ENCODE data around the gene PRKAA1.

The PRKAA1 gene

GRCh38 chr5:40798012-40798800, at the start of gene PRKAA1:
PRKAA1 (minus strand) TSS chr5:40798374; CDS start chr5:40798189, 185 bp downstream.
- peak; percentile 75 to 80 for DNase-seq (ENCODE audit: low read depth in 2 of 2)

GRCh38 chr5:40847525-40847924, 49.4 kb upstream of the PRKAA1 start:
- no peak for DNase-seq (ENCODE audit: low read depth in 2 of 2)

GRCh38 chr5:40846371-40846770, 48.2 kb upstream of the PRKAA1 start:
- no peak for DNase-seq (ENCODE audit: low read depth in 2 of 2)

GRCh38 chr5:40844565-40844964, 46.4 kb upstream of the PRKAA1 start:
- no peak for DNase-seq (ENCODE audit: low read depth in 2 of 2)

GRCh38 chr5:40842351-40842750, 44.2 kb upstream of the PRKAA1 start:
- DNase-seq (ENCODE audit: low read depth in 2 of 2), result no peak

- no peak for DNase-seq (ENCODE audit: low read depth in 2 of 2)
Observed at GRCh38 chr5:40841068-40841805, 43.1 kb upstream of the PRKAA1 start, which contains the start of gene CARD6. CARD6 (plus strand) TSS chr5:40841367; CDS start chr5:40841383, 16 bp downstream.

- no peak for DNase-seq (ENCODE audit: low read depth in 2 of 2)
Observed at GRCh38 chr5:40838086-40838485, 39.9 kb upstream of the PRKAA1 start.

- peak; percentile 74 to 80 for DNase-seq (ENCODE audit: low read depth in 2 of 2)
Observed at GRCh38 chr5:40834849-40835787, 36.9 kb upstream of the PRKAA1 start, which contains the start of gene RPL37. RPL37 (minus strand) TSS chr5:40835222; CDS start chr5:40835185, 37 bp downstream.

GRCh38 chr5:40834391-40834848, 36.2 kb upstream of the PRKAA1 start:
- DNase-seq (ENCODE audit: low read depth in 2 of 2), result no peak

GRCh38 chr5:40833712-40834229, 35.6 kb upstream of the PRKAA1 start:
- no peak for DNase-seq (ENCODE audit: low read depth in 2 of 2)

GRCh38 chr5:40832345-40832744, 34.2 kb upstream of the PRKAA1 start:
- no peak for DNase-seq (ENCODE audit: low read depth in 2 of 2)

GRCh38 chr5:40831346-40832210, 33.4 kb upstream of the PRKAA1 start:
- no peak for DNase-seq (ENCODE audit: low read depth in 2 of 2)

- DNase-seq (ENCODE audit: low read depth in 2 of 2), result no peak
Observed at GRCh38 chr5:40829748-40830533, 31.8 kb upstream of the PRKAA1 start.

GRCh38 chr5:40828690-40829661, 30.8 kb upstream of the PRKAA1 start:
- DNase-seq (ENCODE audit: low read depth in 2 of 2), result no peak

- no peak for DNase-seq (ENCODE audit: low read depth in 2 of 2)
Observed at GRCh38 chr5:40828021-40828631, 30.0 kb upstream of the PRKAA1 start.

GRCh38 chr5:40827188-40827977, 29.2 kb upstream of the PRKAA1 start:
- DNase-seq (ENCODE audit: low read depth in 2 of 2), result no peak
